ENCODE measurements around the gene GALM. TPM values are rescaled to one million over a fixed set of nuclear protein-coding genes. Genes with fewer than 3 reads are reported as not detected.

The GALM gene
- polyA plus RNA-seq, 1 donor from 2014 or later = not detected

DNA sequence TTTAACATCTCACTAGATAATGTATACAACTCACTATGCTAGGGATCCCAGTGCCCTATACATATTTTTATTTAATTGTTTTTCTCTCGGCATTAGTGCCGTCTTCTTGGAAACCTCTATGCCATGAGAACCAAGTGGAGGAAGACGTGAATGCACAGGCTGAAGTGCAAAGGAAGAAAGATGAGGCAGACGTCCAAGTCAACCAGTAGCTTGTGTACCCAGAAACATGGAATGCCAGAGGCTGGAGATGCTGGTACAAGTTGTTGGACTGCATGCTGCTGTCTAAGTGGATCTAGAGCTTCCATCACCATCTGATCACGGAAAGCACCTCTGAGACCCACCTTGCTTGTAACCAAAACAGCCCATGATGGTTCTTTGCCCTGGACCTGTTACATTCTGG is 99.6 kb downstream of the GALM start:
- H3K27me3 ChIP-seq (ENCODE audit: insufficient read depth, low read depth, low read length) = no peaks in the 10 kb centered on the region
- no peak for TF ChIP-seq POLR2AphosphoS5 (IDR thresholded peaks at IDR 0.05)
- TF ChIP-seq, protein P1, sequence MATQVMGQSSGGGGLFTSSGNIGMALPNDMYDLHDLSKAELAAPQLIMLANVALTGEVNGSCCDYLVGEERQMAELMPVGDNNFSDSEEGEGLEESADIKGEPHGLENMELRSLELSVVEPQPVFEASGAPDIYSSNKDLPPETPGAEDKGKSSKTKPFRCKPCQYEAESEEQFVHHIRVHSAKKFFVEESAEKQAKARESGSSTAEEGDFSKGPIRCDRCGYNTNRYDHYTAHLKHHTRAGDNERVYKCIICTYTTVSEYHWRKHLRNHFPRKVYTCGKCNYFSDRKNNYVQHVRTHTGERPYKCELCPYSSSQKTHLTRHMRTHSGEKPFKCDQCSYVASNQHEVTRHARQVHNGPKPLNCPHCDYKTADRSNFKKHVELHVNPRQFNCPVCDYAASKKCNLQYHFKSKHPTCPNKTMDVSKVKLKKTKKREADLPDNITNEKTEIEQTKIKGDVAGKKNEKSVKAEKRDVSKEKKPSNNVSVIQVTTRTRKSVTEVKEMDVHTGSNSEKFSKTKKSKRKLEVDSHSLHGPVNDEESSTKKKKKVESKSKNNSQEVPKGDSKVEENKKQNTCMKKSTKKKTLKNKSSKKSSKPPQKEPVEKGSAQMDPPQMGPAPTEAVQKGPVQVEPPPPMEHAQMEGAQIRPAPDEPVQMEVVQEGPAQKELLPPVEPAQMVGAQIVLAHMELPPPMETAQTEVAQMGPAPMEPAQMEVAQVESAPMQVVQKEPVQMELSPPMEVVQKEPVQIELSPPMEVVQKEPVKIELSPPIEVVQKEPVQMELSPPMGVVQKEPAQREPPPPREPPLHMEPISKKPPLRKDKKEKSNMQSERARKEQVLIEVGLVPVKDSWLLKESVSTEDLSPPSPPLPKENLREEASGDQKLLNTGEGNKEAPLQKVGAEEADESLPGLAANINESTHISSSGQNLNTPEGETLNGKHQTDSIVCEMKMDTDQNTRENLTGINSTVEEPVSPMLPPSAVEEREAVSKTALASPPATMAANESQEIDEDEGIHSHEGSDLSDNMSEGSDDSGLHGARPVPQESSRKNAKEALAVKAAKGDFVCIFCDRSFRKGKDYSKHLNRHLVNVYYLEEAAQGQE (IDR thresholded peaks at IDR 0.05; ENCODE audit: borderline replicate concordance) = no peak
- TF ChIP-seq, protein P2, sequence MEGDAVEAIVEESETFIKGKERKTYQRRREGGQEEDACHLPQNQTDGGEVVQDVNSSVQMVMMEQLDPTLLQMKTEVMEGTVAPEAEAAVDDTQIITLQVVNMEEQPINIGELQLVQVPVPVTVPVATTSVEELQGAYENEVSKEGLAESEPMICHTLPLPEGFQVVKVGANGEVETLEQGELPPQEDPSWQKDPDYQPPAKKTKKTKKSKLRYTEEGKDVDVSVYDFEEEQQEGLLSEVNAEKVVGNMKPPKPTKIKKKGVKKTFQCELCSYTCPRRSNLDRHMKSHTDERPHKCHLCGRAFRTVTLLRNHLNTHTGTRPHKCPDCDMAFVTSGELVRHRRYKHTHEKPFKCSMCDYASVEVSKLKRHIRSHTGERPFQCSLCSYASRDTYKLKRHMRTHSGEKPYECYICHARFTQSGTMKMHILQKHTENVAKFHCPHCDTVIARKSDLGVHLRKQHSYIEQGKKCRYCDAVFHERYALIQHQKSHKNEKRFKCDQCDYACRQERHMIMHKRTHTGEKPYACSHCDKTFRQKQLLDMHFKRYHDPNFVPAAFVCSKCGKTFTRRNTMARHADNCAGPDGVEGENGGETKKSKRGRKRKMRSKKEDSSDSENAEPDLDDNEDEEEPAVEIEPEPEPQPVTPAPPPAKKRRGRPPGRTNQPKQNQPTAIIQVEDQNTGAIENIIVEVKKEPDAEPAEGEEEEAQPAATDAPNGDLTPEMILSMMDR (IDR thresholded peaks at IDR 0.05; ENCODE audit: poor library complexity, severe bottlenecking) = no peak
- TF ChIP-seq MXI1 (conservative IDR thresholded peaks at IDR 0.05; ENCODE audit: poor library complexity, severe bottlenecking) = no peak
- no peak for TF ChIP-seq RAD21 (conservative IDR thresholded peaks at IDR 0.05)
- no peak for TF ChIP-seq SMC3 (conservative IDR thresholded peaks at IDR 0.05; ENCODE audit: poor library complexity)
- TF ChIP-seq EZH2 (IDR thresholded peaks at IDR 0.05; ENCODE audit: borderline replicate concordance, insufficient read depth, low read length, poor library complexity, severe bottlenecking) = no peak
- TF ChIP-seq TAF1 (IDR thresholded peaks at IDR 0.05; ENCODE audit: low read depth) = no peak
- TF ChIP-seq EP300 (conservative IDR thresholded peaks at IDR 0.05; ENCODE audit: poor library complexity, severe bottlenecking) = no peak
- no peak overlapping the region for H3K27ac ChIP-seq (ENCODE audit: low read length)
- no peak overlapping the region for H3K9ac ChIP-seq (ENCODE audit: low read length)
- H3K4me3 ChIP-seq (ENCODE audit: low read length) = no peak overlapping the region
- H3K4me2 ChIP-seq (ENCODE audit: low read length) = no peak overlapping the region
- no peaks in the 10 kb centered on the region for H3K9me3 ChIP-seq (ENCODE audit: low read length)
- H4K20me1 ChIP-seq (ENCODE audit: insufficient read depth) = no peaks in the 10 kb centered on the region
- H2AFZ ChIP-seq (ENCODE audit: low read depth, low read length) = no peak overlapping the region
- H3K79me2 ChIP-seq (replicated peaks; ENCODE audit: insufficient read depth, low read length) = no peaks in the 10 kb centered on the region
- H3F3A ChIP-seq (ENCODE audit: insufficient read depth, low read length, poor library complexity, severe bottlenecking) = no peaks in the 10 kb centered on the region
- H3K9me2 ChIP-seq (ENCODE audit: insufficient read depth, low read length) = no peaks in the 10 kb centered on the region
- H3K36me3 ChIP-seq (ENCODE audit: insufficient read depth, low read length) = no peaks in the 10 kb centered on the region

DNA sequence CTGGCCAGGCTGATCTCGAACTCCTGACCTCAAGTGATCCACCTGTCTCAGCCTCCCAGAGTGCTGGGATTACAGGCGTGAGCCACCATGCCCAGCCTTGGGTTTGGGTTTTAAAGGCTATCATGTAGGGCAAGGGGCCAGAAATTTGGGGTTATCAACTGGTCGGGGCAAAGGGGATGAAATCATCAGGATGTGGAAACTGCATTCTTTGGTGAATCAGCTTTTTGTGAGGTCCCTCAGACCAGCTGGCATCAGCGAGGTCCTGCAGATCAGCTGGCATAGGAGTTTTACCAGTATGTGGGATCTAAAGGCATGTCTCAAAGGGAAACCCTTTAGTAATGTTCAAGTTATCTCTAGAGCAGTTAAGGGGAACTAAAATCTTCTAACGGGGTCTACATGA is 105.7 kb downstream of the GALM start:
- TF ChIP-seq TAF1 (IDR thresholded peaks at IDR 0.05; ENCODE audit: low read depth) = no peak
- Histone ChIP-seq H3K4me3 (ENCODE audit: low read length) (no peak overlapping the region), H3K27me3 (ENCODE audit: insufficient read depth, low read depth, low read length) (no peaks in the 10 kb centered on the region), H3K79me2 (replicated peaks; ENCODE audit: insufficient read depth, low read length) (no peaks in the 10 kb centered on the region), H3K9me3 (ENCODE audit: low read length) (no peaks in the 10 kb centered on the region), H3K9me2 (ENCODE audit: insufficient read depth, low read length) (no peaks in the 10 kb centered on the region), H3K4me2 (ENCODE audit: low read length) (no peak overlapping the region), H3K27ac (ENCODE audit: low read length) (no peak overlapping the region), H3F3A (ENCODE audit: insufficient read depth, low read length, poor library complexity, severe bottlenecking) (no peaks in the 10 kb centered on the region), H3K36me3 (ENCODE audit: insufficient read depth, low read length) (no peaks in the 10 kb centered on the region), H2AFZ (ENCODE audit: low read depth, low read length) (no peak overlapping the region), H3K9ac (ENCODE audit: low read length) (no peak overlapping the region), H4K20me1 (ENCODE audit: insufficient read depth) (no peaks in the 10 kb centered on the region)
